Measurements from ENCODE around the gene RPLP2. TPM values are rescaled to one million over a fixed set of nuclear protein-coding genes. Genes with fewer than 3 reads are reported as not detected.

The RPLP2 gene
- total RNA-seq, 1 experiment from 2014 or later, result 1,325 TPM

GRCh38 chr11:827146-827896 lies 17.6 kb downstream of the RPLP2 start:
- no peaks in the 10 kb centered on the region for H3K9me3 ChIP-seq (ENCODE audit: low read depth, low read length, poor library complexity, severe bottlenecking)
- no peaks in the 10 kb centered on the region for H3K27me3 ChIP-seq (replicated peaks; ENCODE audit: insufficient read depth, low read depth, low read length, poor library complexity)
- peak overlapping the region; percentile 35 for H3K4me3 ChIP-seq (ENCODE audit: low read depth, low read length, poor library complexity, severe bottlenecking)
- H3K4me1 ChIP-seq (ENCODE audit: insufficient read depth, low read length, poor library complexity, severe bottlenecking), result peaks cover 23% of the 10 kb centered on the region
- CTCF ChIA-PET, result no interaction called here
- intact Hi-C loops (cut with micrococcal nuclease; ENCODE audit: unreplicated experiment), result no loop called here
- BruUV-seq (replicated peaks), result no TSS peak
- POLR2A ChIA-PET (ENCODE audit: low non-redundant PET), result no interaction called here
- TF ChIP-seq EZH2 (IDR thresholded peaks at IDR 0.05; ENCODE audit: borderline replicate concordance, low read depth, low read length, poor library complexity, severe bottlenecking) (no peak), CTCF (conservative IDR thresholded peaks at IDR 0.05; ENCODE audit: low read depth, low read length) (no peak)
- H3K36me3 ChIP-seq (ENCODE audit: insufficient read depth, low read length, poor library complexity, severe bottlenecking), result peaks cover 4% of the 10 kb centered on the region
- H3K27ac ChIP-seq (ENCODE audit: low read depth, low read length, poor library complexity, severe bottlenecking), result no peak overlapping the region
- DNase-seq (ENCODE audit: low spot score), result no peak

- intact Hi-C loops (cut with micrococcal nuclease; ENCODE audit: unreplicated experiment), result no loop called here
- TF ChIP-seq CTCF (conservative IDR thresholded peaks at IDR 0.05; ENCODE audit: low read depth, low read length) (no peak), EZH2 (IDR thresholded peaks at IDR 0.05; ENCODE audit: borderline replicate concordance, low read depth, low read length, poor library complexity, severe bottlenecking) (no peak)
- Histone ChIP-seq H3K9me3 (ENCODE audit: low read depth, low read length, poor library complexity, severe bottlenecking) (no peaks in the 10 kb centered on the region), H3K4me1 (ENCODE audit: insufficient read depth, low read length, poor library complexity, severe bottlenecking) (peaks cover 25% of the 10 kb centered on the region), H3K36me3 (ENCODE audit: insufficient read depth, low read length, poor library complexity, severe bottlenecking) (peaks cover 4% of the 10 kb centered on the region), H3K27ac (ENCODE audit: low read depth, low read length, poor library complexity, severe bottlenecking) (no peak within 1 kb of the TSS), H3K4me3 (ENCODE audit: low read depth, low read length, poor library complexity, severe bottlenecking) (peak within 1 kb of the TSS; percentile 35), H3K27me3 (replicated peaks; ENCODE audit: insufficient read depth, low read depth, low read length, poor library complexity) (no peaks in the 10 kb centered on the region)
- BruUV-seq (replicated peaks), result no TSS peak
- no peak for DNase-seq (ENCODE audit: low spot score)
- ChIA-PET POLR2A (ENCODE audit: low non-redundant PET) (no interaction called here), CTCF (no interaction called here)
Measured at GRCh38 chr11:827897-828192, 18.1 kb downstream of the RPLP2 start, which contains the start of gene CRACR2B. TSS of gene CRACR2B (plus strand) at chr11:827919. CDS start at chr11:828608, 689 bp downstream.

- no peak overlapping the region for H3K27ac ChIP-seq (ENCODE audit: low read depth, low read length, poor library complexity, severe bottlenecking)
- no peaks in the 10 kb centered on the region for H3K27me3 ChIP-seq (replicated peaks; ENCODE audit: insufficient read depth, low read depth, low read length, poor library complexity)
- H3K9me3 ChIP-seq (ENCODE audit: low read depth, low read length, poor library complexity, severe bottlenecking), result no peaks in the 10 kb centered on the region
- CTCF ChIA-PET, result no interaction called here
- POLR2A ChIA-PET (ENCODE audit: low non-redundant PET), result interaction anchor here (0.5 kb wide), 1 partner anchor 10 kb away, joined by 3 read pairs; no protein-coding TSS in a partner anchor
- H3K4me1 ChIP-seq (ENCODE audit: insufficient read depth, low read length, poor library complexity, severe bottlenecking), result peaks cover 25% of the 10 kb centered on the region
- H3K36me3 ChIP-seq (ENCODE audit: insufficient read depth, low read length, poor library complexity, severe bottlenecking), result peaks cover 4% of the 10 kb centered on the region
- TF ChIP-seq CTCF (conservative IDR thresholded peaks at IDR 0.05; ENCODE audit: low read depth, low read length), result no peak
- TF ChIP-seq EZH2 (IDR thresholded peaks at IDR 0.05; ENCODE audit: borderline replicate concordance, low read depth, low read length, poor library complexity, severe bottlenecking), result no peak
- intact Hi-C loops (cut with micrococcal nuclease; ENCODE audit: unreplicated experiment), result no loop called here
- no peak overlapping the region for H3K4me3 ChIP-seq (ENCODE audit: low read depth, low read length, poor library complexity, severe bottlenecking)
- DNase-seq (ENCODE audit: low spot score), result no peak
- BruUV-seq (replicated peaks), result no TSS peak
Measured at GRCh38 chr11:828506-829175, 18.9 kb downstream of the RPLP2 start.
